ENCODE data around the gene SLC22A1. TPM values are rescaled to one million over a fixed set of nuclear protein-coding genes. Genes with fewer than 3 reads are reported as not detected.
"Not testable (repeated sequence)": the region's sequence is repeated elsewhere in the genome, so short reads cannot be mapped to it uniquely, and the experiment has no call there.

The SLC22A1 gene
- total RNA-seq, 2 experiments from 2014 or later = 0.31 to 1.1 TPM

- H3K36me3 Mint-ChIP-seq (ENCODE audit: low read depth) = no peaks in the 10 kb centered on the region
These were observed 12.1 kb downstream of the SLC22A1 start for GRCh38 chr6:160133441-160134336.

GRCh38 chr6:160134337-160134751, 12.7 kb downstream of the SLC22A1 start:
- intact Hi-C loops (cut with micrococcal nuclease); H3K27ac Mint-ChIP-seq; H3K4me3 Mint-ChIP-seq; CTCF ChIA-PET; H3K9me3 Mint-ChIP-seq; POLR2A ChIA-PET; H3K27me3 Mint-ChIP-seq; H3K36me3 Mint-ChIP-seq (ENCODE audit: low read depth); H3K4me1 Mint-ChIP-seq (ENCODE audit: low read depth): not testable (repeated sequence)
- ATAC-seq (peak; percentile 28), DNase-seq (peak; percentile 32)

More at GRCh38 chr6:160133441-160134336, 12.1 kb downstream of the SLC22A1 start:
- H3K27ac Mint-ChIP-seq = no peak overlapping the region
- H3K4me3 Mint-ChIP-seq = no peak overlapping the region
- no peaks in the 10 kb centered on the region for H3K9me3 Mint-ChIP-seq
- intact Hi-C loops (cut with micrococcal nuclease) = no loop called here
- TF ChIP-seq, protein P1, sequence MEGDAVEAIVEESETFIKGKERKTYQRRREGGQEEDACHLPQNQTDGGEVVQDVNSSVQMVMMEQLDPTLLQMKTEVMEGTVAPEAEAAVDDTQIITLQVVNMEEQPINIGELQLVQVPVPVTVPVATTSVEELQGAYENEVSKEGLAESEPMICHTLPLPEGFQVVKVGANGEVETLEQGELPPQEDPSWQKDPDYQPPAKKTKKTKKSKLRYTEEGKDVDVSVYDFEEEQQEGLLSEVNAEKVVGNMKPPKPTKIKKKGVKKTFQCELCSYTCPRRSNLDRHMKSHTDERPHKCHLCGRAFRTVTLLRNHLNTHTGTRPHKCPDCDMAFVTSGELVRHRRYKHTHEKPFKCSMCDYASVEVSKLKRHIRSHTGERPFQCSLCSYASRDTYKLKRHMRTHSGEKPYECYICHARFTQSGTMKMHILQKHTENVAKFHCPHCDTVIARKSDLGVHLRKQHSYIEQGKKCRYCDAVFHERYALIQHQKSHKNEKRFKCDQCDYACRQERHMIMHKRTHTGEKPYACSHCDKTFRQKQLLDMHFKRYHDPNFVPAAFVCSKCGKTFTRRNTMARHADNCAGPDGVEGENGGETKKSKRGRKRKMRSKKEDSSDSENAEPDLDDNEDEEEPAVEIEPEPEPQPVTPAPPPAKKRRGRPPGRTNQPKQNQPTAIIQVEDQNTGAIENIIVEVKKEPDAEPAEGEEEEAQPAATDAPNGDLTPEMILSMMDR (IDR thresholded peaks at IDR 0.05) = no peak
- ATAC-seq (no peak), DNase-seq (no peak)
- H3K4me1 Mint-ChIP-seq (ENCODE audit: low read depth) = peaks cover 8% of the 10 kb centered on the region
- POLR2A ChIA-PET = no interaction called here
- CTCF ChIA-PET = no interaction called here
- no peaks in the 10 kb centered on the region for H3K27me3 Mint-ChIP-seq

DNA sequence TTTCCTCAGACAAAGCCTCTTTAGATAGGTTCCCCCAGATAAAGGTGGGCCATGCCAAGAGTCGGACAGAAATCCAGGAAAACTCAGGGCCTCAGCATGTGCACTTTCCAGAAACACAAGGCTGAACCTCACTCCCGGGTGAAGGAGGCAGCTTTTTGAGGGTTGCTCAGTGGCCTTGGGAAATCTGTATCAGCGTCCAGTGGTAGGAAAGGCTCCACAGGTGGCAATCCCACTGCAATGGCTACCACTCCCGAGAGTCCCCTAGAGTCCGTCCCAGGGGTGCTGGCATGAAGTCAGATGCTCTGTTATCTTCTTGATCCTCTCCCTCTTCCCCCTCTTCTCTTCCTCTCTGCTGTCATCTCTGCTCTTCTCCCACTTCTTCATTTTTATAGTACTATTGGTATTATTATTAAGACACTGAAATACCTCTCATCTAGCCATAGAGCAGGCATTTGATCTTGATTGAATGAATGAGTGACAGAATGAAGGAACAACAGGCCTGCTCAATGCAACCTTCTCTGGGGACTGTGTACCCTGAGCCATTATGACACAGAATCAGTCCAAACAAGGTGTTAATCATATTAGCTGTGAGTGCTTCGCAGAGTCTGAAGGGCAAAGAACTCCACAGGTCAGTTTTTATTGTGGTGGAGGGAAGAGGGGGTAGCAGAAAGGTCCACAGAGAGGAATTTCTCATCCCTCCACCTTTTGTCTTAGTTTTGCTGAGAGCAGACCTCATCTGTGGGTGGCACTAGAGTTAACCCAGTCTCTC, 13.3 kb downstream of the SLC22A1 start:
- ChIA-PET CTCF (no interaction called here), POLR2A (no interaction called here)
- H3K27ac Mint-ChIP-seq = no peak overlapping the region
- no peak for DNase-seq
- H3K9me3 Mint-ChIP-seq = no peaks in the 10 kb centered on the region
- TF ChIP-seq, protein P1 (IDR thresholded peaks at IDR 0.05) = no peak
- intact Hi-C loops (cut with micrococcal nuclease) = loop anchor here (5.0 kb wide), 1 partner anchor 397 kb away; no protein-coding TSS in a partner anchor
- no peaks in the 10 kb centered on the region for H3K27me3 Mint-ChIP-seq
- no peak overlapping the region for H3K4me3 Mint-ChIP-seq
- no peaks in the 10 kb centered on the region for H3K36me3 Mint-ChIP-seq (ENCODE audit: low read depth)
- peaks cover 10% of the 10 kb centered on the region for H3K4me1 Mint-ChIP-seq (ENCODE audit: low read depth)
- ATAC-seq = no peak

DNA sequence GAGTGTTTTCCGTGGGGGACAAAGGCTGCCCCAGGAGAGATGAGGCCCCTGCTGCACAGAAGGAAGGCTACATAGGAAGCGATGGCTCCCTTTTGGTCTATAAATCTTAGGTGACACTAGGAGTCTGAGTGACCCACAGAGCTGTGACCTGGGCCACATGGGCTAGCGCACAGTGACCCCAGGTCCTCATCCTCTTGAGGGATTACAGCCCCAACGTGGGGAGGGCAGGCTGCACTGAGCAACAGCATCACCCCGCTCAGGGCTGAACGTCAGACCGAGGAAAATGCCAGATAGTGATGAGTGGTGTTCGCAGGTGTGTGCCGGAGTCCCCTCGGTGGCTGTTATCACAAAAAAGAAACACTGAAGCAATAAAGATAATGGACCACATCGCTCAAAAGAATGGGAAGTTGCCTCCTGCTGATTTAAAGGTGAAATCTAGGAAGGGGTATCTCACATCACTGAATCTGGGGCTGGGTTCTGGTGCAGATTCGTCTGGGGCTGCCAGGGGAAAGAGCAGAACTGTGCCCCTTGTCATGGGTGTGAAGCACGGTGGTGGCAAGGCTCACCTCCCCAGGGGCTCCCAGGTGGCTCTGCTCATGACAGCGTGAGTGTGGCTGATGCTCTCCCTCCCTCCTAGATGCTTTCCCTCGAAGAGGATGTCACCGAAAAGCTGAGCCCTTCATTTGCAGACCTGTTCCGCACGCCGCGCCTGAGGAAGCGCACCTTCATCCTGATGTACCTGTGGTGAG, 14.5 kb downstream of the SLC22A1 start:
- Mint-ChIP-seq H3K36me3 (ENCODE audit: low read depth) (no peaks in the 10 kb centered on the region), H3K27me3 (no peaks in the 10 kb centered on the region), H3K27ac (no peak overlapping the region), H3K4me1 (ENCODE audit: low read depth) (peaks cover 10% of the 10 kb centered on the region), H3K9me3 (no peaks in the 10 kb centered on the region), H3K4me3 (no peak overlapping the region)
- DNase-seq = no peak
- ATAC-seq = no peak
- TF ChIP-seq, protein P1 (IDR thresholded peaks at IDR 0.05) = no peak
- ChIA-PET CTCF (interaction anchor here (0.7 to 3.0 kb wide), 2 partner anchors 7 to 320 kb away, joined by 3 to 34 read pairs; no protein-coding TSS in a partner anchor), POLR2A (no interaction called here)
- intact Hi-C loops (cut with micrococcal nuclease) = loop anchor here (5.0 kb wide), 1 partner anchor 396 kb away; no protein-coding TSS in a partner anchor

Data from activated CD8-positive, alpha-beta T cell treated with anti-CD3 and anti-CD28 coated beads for 36 hours (primary cell).